IMR-90 (cell line): ENCODE measurements around the gene CMTM7. TPM values are rescaled to one million over a fixed set of nuclear protein-coding genes. Genes with fewer than 3 reads are reported as not detected.

Experiments used
- ATAC-seq: fragments of 200-7000 bp; cut with Tn5 transposase; 2 replicates; pipeline ENCODE4 v1.9.1; 2020; ENCODE audit warnings: low read depth, mild to moderate bottlenecking, moderate library complexity
- BruUV-seq: library from RNA; stranded (reverse); fragments of 400-500 nt; replicated peaks from 2 replicates; lab custom pipeline; 2021; lab: Mats Ljungman, UMichigan
- CTCF ChIA-PET: fragments of 300-600 bp; formaldehyde crosslinking; extraction: SDS; loops from one replicate; lab custom pipeline; 2021; ENCODE audit warnings: antibody characterized with exemption; lab: Yijun Ruan, JAX
- POLR2A ChIA-PET: fragments of 300-600 bp; sonication (Branson Sonifier 250); formaldehyde crosslinking; loops from one replicate; lab custom pipeline; 2022; ENCODE audit warnings: antibody characterized with exemption; ENCODE audit not compliant: unreplicated experiment; lab: Charles Lee
- DNase-seq: peaks from one replicate; pipeline ENCODE4 v3.0.0; 2013
- H2AFZ ChIP-seq: replicated peaks from 2 replicates; pipeline ENCODE3; 2013; ENCODE audit warnings: low read length, mild to moderate bottlenecking; ENCODE audit not compliant: poor library complexity
- H2AK5ac ChIP-seq: 2 replicates; pipeline ENCODE4 v1.6.1; 2013; ENCODE audit warnings: low read depth, low read length, inconsistent platforms
- H2AK9ac ChIP-seq: replicated peaks from 2 replicates; pipeline ENCODE3; 2013; ENCODE audit warnings: mild to moderate bottlenecking, low read depth, low read length, moderate library complexity; ENCODE audit not compliant: poor library complexity
- H2BK120ac ChIP-seq: 2 replicates; pipeline ENCODE4 v1.6.1; 2013; ENCODE audit warnings: low read depth, low read length, inconsistent platforms
- H2BK15ac ChIP-seq: 3 replicates; pipeline ENCODE4 v1.6.1; 2013; ENCODE audit warnings: low read depth, low read length, inconsistent platforms
- H2BK20ac ChIP-seq: 2 replicates; pipeline ENCODE4 v1.6.1; 2013; ENCODE audit warnings: low read depth, mild to moderate bottlenecking, inconsistent platforms, low read length, moderate library complexity
- H2BK5ac ChIP-seq: 2 replicates; pipeline ENCODE4 v1.6.1; 2013; ENCODE audit warnings: mild to moderate bottlenecking, low read depth, low read length, inconsistent platforms; ENCODE audit not compliant: poor library complexity, severe bottlenecking
- H3K14ac ChIP-seq: replicated peaks from 2 replicates; pipeline ENCODE4 v1.6.1; 2013; ENCODE audit warnings: low read depth, low read length, inconsistent platforms
- H3K18ac ChIP-seq: 2 replicates; pipeline ENCODE4 v1.6.1; 2013; ENCODE audit warnings: low read depth, low read length, control low read depth
- H3K23ac ChIP-seq: 2 replicates; pipeline ENCODE4 v1.6.1; 2013; ENCODE audit warnings: low read depth, low read length, inconsistent platforms
- H3K27ac ChIP-seq: 2 replicates; pipeline ENCODE4 v1.5.1; 2013; ENCODE audit warnings: mild to moderate bottlenecking, control low read depth, low read length; ENCODE audit not compliant: insufficient read depth
- H3K27me3 ChIP-seq: 2 replicates; pipeline ENCODE4 v1.6.1; 2013; ENCODE audit warnings: low read length; ENCODE audit not compliant: control insufficient read depth, insufficient read depth
- H3K36me3 ChIP-seq: 2 replicates; pipeline ENCODE4 v1.6.1; 2013; ENCODE audit warnings: low read length, mixed read lengths; ENCODE audit not compliant: control insufficient read depth, insufficient read depth
- H3K4ac ChIP-seq: 2 replicates; pipeline ENCODE4 v1.6.1; 2013; ENCODE audit warnings: low read depth, low read length, inconsistent platforms
- H3K4me1 ChIP-seq: 2 replicates; pipeline ENCODE4 v1.6.1; 2013; ENCODE audit warnings: low read length, mixed read lengths; ENCODE audit not compliant: control insufficient read depth, insufficient read depth
- H3K4me2 ChIP-seq: 2 replicates; pipeline ENCODE4 v1.6.1; 2013; ENCODE audit warnings: low read depth, mild to moderate bottlenecking, control low read depth, low read length, moderate library complexity
- H3K4me3 ChIP-seq: 2 replicates; pipeline ENCODE4 v1.5.1; 2013; ENCODE audit warnings: low read depth, mild to moderate bottlenecking, control low read depth, low read length, moderate library complexity; ENCODE audit not compliant: insufficient read depth
- H3K56ac ChIP-seq: 2 replicates; pipeline ENCODE4 v1.6.1; 2013; ENCODE audit warnings: low read length, inconsistent platforms; ENCODE audit not compliant: insufficient read depth; ENCODE audit errors: extremely low read depth
- H3K79me1 ChIP-seq, 2 experiments: 2 replicates each; pipeline ENCODE4 v1.6.1; 2013; ENCODE audit warnings: low read length in 2 of 2, inconsistent platforms in 1 of 2, low read depth in 1 of 2
- H3K9ac ChIP-seq: 2 replicates; pipeline ENCODE4 v1.6.1; 2013; ENCODE audit warnings: low read depth, low read length, control low read depth
- H3K9me1 ChIP-seq: 2 replicates; pipeline ENCODE4 v1.6.1; 2013; ENCODE audit warnings: low read length, inconsistent platforms; ENCODE audit not compliant: insufficient read depth
- H3K9me3 ChIP-seq: 2 replicates; pipeline ENCODE4 v1.6.1; 2013; ENCODE audit warnings: low read length; ENCODE audit not compliant: control insufficient read depth, insufficient read depth
- H4K20me1 ChIP-seq: 2 replicates; pipeline ENCODE4 v1.6.1; 2013; ENCODE audit warnings: low read length, inconsistent platforms; ENCODE audit not compliant: insufficient read depth
- H4K5ac ChIP-seq: 2 replicates; pipeline ENCODE4 v1.6.1; 2013; ENCODE audit warnings: mild to moderate bottlenecking, low read depth, low read length, control low read depth
- H4K8ac ChIP-seq, 2 experiments: 2 replicates each; pipeline ENCODE4 v1.6.1; 2013; ENCODE audit warnings: low read depth in 2 of 2, low read length in 2 of 2, control low read depth in 1 of 2, inconsistent platforms in 1 of 2
- H4K91ac ChIP-seq: 2 replicates; pipeline ENCODE4 v1.6.1; 2013; ENCODE audit warnings: low read depth, low read length, inconsistent platforms; ENCODE audit not compliant: insufficient read depth
- CEBPB ChIP-seq: IDR thresholded peaks from 2 replicates; pipeline ENCODE4 v1.6.1; 2012; ENCODE audit warnings: low read depth, low read length, improper control_type of control experiment
- FOS ChIP-seq: fragments of 150-350 bp; IDR thresholded peaks from 2 replicates; pipeline ENCODE4 v1.6.1; 2016; ENCODE audit warnings: low read depth, low read length
- MXI1 ChIP-seq: IDR thresholded peaks from 2 replicates; pipeline ENCODE4 v1.6.1; 2012; ENCODE audit warnings: low read depth, mild to moderate bottlenecking, low read length, moderate library complexity, borderline replicate concordance
- NFE2L2 ChIP-seq: fragments of 150-350 bp; IDR thresholded peaks from 2 replicates; pipeline ENCODE4 v1.6.1; 2016; ENCODE audit warnings: low read depth, mild to moderate bottlenecking, low read length
- POLR2A ChIP-seq: IDR thresholded peaks from 2 replicates; pipeline ENCODE4 v1.6.1; 2012; ENCODE audit warnings: mild to moderate bottlenecking, low read depth, low read length
- RCOR1 ChIP-seq: IDR thresholded peaks from 2 replicates; pipeline ENCODE4 v1.6.1; 2012; ENCODE audit warnings: mild to moderate bottlenecking, low read length, improper control_type of control experiment; ENCODE audit not compliant: insufficient replicate concordance
- SMC3 ChIP-seq: fragments of 150-350 bp; IDR thresholded peaks from 2 replicates; pipeline ENCODE4 v1.6.1; 2016; ENCODE audit warnings: low read depth, mild to moderate bottlenecking, antibody characterized with exemption, low read length, moderate library complexity
- USF2 ChIP-seq: fragments of 150-350 bp; IDR thresholded peaks from 2 replicates; pipeline ENCODE4 v1.6.1; 2017; ENCODE audit warnings: mild to moderate bottlenecking, antibody characterized with exemption, low read length, low read depth
- WGBS, 2 experiments: methylation state at CpG; one replicate each; pipeline versions ENCODE4 v1.1.5 to v1.1.7; 2013; ENCODE audit warnings: missing lambda C conversion rate in 2 of 2; ENCODE audit not compliant: insufficient read length in 1 of 2; ENCODE audit errors: extremely low coverage in 2 of 2; 5-methylcytosine and 5-hydroxymethylcytosine counted together
- dilution Hi-C: fragments of 300-500 bp; cut with HindIII; formaldehyde crosslinking; loops from one replicate; pipeline ENCODE4 v1.14.3; 2018; ENCODE audit warnings: low sequenced_read_pairs; ENCODE audit not compliant: unreplicated experiment
- in situ Hi-C: fragments of 300-500 bp; cut with MboI; formaldehyde crosslinking; loops from 3 replicates; pipeline ENCODE4 v1.14.3; 2019; ENCODE audit warnings: low sequenced_read_pairs, inconsistent platforms, mixed read lengths
- intact Hi-C: fragments of 100-400 bp; cut with micrococcal nuclease; formaldehyde crosslinking; loops from 2 replicates; pipeline ENCODE4 v1.10.0; 2022
- polyA plus RNA-seq, 3 experiments: library from polyadenylated mRNA; depleted of rRNA; stranded (reverse); fragments of >200 nt; gene quantifications; 2 replicates each; pipeline ENCODE4 v1.2.3, GENCODE V29; 2012; ENCODE audit warnings: low replicate concordance in 1 of 3
- total RNA-seq: library from RNA; depleted of rRNA; stranded (reverse); fragments of >200 nt; gene quantifications from 2 replicates; pipeline ENCODE4 v1.2.3, GENCODE V29; 2012
- TF ChIP-seq, protein P1 (sequence below): conservative IDR thresholded peaks from 2 replicates; pipeline ENCODE4 v1.5.1; 2012; ENCODE audit warnings: mild to moderate bottlenecking, low read depth, low read length, improper control_type of control experiment

Gene CMTM7
- total and polyA plus RNA-seq, 2 of the 4 experiments (the other 2 are of a cell fraction): 3.4 to 31.4 TPM

- H4K20me1 ChIP-seq: peaks cover 4% of the 10 kb centered on the region; the same call in 1 of the 2 replicates
- no peak overlapping the region for H4K91ac ChIP-seq
- H3K9me3 ChIP-seq: no peaks in the 10 kb centered on the region
- no peak overlapping the region for H4K8ac ChIP-seq
- H2AK5ac ChIP-seq: no peak overlapping the region
- TF ChIP-seq, protein P1, sequence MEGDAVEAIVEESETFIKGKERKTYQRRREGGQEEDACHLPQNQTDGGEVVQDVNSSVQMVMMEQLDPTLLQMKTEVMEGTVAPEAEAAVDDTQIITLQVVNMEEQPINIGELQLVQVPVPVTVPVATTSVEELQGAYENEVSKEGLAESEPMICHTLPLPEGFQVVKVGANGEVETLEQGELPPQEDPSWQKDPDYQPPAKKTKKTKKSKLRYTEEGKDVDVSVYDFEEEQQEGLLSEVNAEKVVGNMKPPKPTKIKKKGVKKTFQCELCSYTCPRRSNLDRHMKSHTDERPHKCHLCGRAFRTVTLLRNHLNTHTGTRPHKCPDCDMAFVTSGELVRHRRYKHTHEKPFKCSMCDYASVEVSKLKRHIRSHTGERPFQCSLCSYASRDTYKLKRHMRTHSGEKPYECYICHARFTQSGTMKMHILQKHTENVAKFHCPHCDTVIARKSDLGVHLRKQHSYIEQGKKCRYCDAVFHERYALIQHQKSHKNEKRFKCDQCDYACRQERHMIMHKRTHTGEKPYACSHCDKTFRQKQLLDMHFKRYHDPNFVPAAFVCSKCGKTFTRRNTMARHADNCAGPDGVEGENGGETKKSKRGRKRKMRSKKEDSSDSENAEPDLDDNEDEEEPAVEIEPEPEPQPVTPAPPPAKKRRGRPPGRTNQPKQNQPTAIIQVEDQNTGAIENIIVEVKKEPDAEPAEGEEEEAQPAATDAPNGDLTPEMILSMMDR: no peak
- TF ChIP-seq USF2: no peak
- no peak for TF ChIP-seq NFE2L2
- TF ChIP-seq RCOR1: no peak
- TF ChIP-seq SMC3: no peak
- TF ChIP-seq MXI1: no peak
- TF ChIP-seq FOS: no peak
- no peak for TF ChIP-seq POLR2A
- TF ChIP-seq CEBPB: no peak
- WGBS, 2 experiments: no CpG with 5 or more reads among the region's 5 CpGs
- no peak overlapping the region for H3K14ac ChIP-seq
- no peak overlapping the region for H3K4me3 ChIP-seq
- no peak overlapping the region for H2AK9ac ChIP-seq
- H3K36me3 ChIP-seq: no peaks in the 10 kb centered on the region
- no peak overlapping the region for H2BK5ac ChIP-seq
- no peak overlapping the region for H2BK120ac ChIP-seq
- in situ Hi-C loops: no loop called here
- BruUV-seq: no TSS peak
- no peak for DNase-seq
- H3K79me1 ChIP-seq: peaks cover 0 to 37% of the 10 kb centered on the region in 2 experiments
- ATAC-seq: no peak
- no peak overlapping the region for H3K56ac ChIP-seq
- no peak overlapping the region for H2AFZ ChIP-seq
- no peak overlapping the region for H3K23ac ChIP-seq
- no peak overlapping the region for H2BK15ac ChIP-seq
- H3K18ac ChIP-seq: no peak overlapping the region
- no peak overlapping the region for H3K4me2 ChIP-seq
- CTCF ChIA-PET: no interaction called here
- H3K9ac ChIP-seq: no peak overlapping the region
- dilution Hi-C loops: no loop called here
- no peak overlapping the region for H2BK20ac ChIP-seq
- no peak overlapping the region for H4K5ac ChIP-seq
- H3K4me1 ChIP-seq: peaks cover 10% of the 10 kb centered on the region; the same call in 1 of the 2 replicates
- H3K27me3 ChIP-seq: no peaks in the 10 kb centered on the region
- H3K4ac ChIP-seq: no peak overlapping the region
- POLR2A ChIA-PET: no interaction called here
- no peak overlapping the region for H3K27ac ChIP-seq
- H3K9me1 ChIP-seq: peaks cover 10% of the 10 kb centered on the region; the same call in 1 of the 2 replicates
- intact Hi-C loops: no loop called here
Measured at GRCh38 chr3:32430900-32431299, 39.2 kb downstream of the CMTM7 start.
